HG02798 (cell line): ENCODE measurements around the gene SLC6A14.

ENCODE experiments used
- ATAC-seq: cut with Tn5 transposase; IDR thresholded peaks from one replicate; pipeline ENCODE4 v1.9.1; 2021; ENCODE audit warnings: mild to moderate bottlenecking; ENCODE audit not compliant: unreplicated experiment, poor library complexity

SLC6A14 gene, protein sequence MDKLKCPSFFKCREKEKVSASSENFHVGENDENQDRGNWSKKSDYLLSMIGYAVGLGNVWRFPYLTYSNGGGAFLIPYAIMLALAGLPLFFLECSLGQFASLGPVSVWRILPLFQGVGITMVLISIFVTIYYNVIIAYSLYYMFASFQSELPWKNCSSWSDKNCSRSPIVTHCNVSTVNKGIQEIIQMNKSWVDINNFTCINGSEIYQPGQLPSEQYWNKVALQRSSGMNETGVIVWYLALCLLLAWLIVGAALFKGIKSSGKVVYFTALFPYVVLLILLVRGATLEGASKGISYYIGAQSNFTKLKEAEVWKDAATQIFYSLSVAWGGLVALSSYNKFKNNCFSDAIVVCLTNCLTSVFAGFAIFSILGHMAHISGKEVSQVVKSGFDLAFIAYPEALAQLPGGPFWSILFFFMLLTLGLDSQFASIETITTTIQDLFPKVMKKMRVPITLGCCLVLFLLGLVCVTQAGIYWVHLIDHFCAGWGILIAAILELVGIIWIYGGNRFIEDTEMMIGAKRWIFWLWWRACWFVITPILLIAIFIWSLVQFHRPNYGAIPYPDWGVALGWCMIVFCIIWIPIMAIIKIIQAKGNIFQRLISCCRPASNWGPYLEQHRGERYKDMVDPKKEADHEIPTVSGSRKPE

DNA sequence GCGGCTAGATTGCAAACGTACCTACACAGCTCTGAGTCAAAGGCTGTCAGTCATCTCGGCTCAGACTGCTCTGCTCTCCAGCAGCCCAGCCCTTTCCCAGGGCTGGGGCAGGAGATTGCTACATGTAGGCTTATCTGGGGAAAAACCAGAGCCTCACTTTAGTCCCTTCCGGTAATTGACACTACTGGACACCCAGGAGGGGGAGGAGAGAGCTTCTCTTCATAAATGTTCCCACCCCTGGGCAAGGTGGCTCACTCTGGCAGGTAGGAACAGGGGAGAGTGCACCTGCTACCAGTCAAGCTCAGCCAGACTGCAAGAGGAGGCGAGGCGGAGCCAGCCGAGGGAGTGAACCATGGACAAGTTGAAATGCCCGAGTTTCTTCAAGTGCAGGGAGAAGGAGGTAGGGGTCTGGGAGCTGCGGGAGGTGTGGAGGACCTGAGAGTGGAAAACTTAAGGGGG lies at the start of gene SLC6A14:
Gene SLC6A14, plus strand, starts transcription at position 249 of the 459 bp plus-strand sequence. Its CDS starts 104 bp downstream, at position 353.
- ATAC-seq: no peak

GRCh38 chrX:116395752-116396151 lies 40.7 kb upstream of the SLC6A14 start:
- ATAC-seq: no peak

DNA sequence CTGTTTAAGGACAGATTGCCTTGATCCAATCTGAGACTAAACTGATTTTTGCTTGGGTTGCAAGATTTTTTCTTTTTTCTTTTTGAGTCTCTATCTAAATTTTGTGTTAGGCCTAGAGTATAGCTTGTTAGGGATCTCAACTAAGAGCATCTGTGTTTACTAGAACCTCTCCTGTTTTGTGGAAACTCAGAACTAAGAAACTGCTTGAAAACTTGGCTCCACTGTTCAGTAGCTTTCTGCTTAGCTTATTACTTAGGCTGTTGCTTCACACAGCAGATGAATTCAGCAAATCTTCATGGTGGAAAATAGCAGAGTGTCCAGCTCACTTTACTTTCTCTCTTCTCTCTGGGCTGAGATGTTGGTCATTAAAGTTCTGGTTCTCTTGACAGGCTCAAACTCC lies 36.7 kb upstream of the SLC6A14 start:
- no peak for ATAC-seq

- ATAC-seq: no peak
Observed at GRCh38 chrX:116409219-116409618, 27.2 kb upstream of the SLC6A14 start.

DNA sequence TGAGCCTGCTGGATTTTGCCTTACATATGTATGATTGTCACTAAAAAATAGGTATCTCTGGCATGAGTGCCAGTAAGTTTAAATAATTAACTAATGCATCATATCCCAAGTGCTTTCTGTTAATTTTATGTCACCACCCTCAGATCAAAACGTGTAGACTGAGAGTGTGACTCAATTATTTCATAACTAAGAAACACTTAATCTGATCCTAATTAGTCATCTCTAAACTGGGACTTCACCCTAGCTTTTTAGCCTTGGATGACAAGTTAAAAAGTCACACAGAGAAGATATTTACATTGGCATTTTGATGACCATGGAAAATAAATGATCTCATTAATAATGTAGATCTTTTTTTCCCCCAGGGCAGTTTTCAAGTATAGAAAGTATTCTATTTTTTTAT lies 23.1 kb upstream of the SLC6A14 start:
- no peak for ATAC-seq

GRCh38 chrX:116417214-116417613 lies 19.2 kb upstream of the SLC6A14 start:
- ATAC-seq: no peak

- ATAC-seq: no peak
Observed at GRCh38 chrX:116417968-116418367, 18.4 kb upstream of the SLC6A14 start.

GRCh38 chrX:116427978-116428377 lies 8.4 kb upstream of the SLC6A14 start:
- ATAC-seq: no peak

GRCh38 chrX:116435597-116435996 lies 809 bp upstream of the SLC6A14 start:
- no peak for ATAC-seq

GRCh38 chrX:116449156-116449555 lies 12.8 kb downstream of the SLC6A14 start:
- ATAC-seq: no peak

- ATAC-seq: no peak
Observed at GRCh38 chrX:116462822-116463221, 26.4 kb downstream of the SLC6A14 start, which contains the start of gene CT83. TSS of gene CT83 (minus strand) at chrX:116462976. CDS start at chrX:116462856, 120 bp downstream.

- no peak for ATAC-seq
Observed at GRCh38 chrX:116480059-116480458, 43.7 kb downstream of the SLC6A14 start.

DNA sequence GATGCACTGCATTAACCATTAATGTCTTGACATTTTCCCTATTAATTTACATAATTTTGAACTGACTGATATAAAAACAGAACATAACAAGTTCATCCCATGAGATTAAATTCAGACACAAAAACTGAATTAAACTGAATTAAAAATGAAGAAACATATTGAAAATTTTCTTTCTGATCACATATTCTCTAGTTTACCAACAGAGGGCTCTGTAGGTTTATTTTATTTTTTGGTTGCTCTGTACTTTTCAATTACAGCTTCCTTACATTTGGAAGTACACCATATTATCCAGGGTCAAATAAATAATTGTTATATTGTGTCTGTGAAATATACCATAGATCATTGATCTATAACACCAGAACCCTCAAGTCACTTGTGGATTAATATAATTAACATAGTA lies 53.7 kb downstream of the SLC6A14 start:
- ATAC-seq: no peak

- no peak for ATAC-seq
Observed at GRCh38 chrX:116493271-116493670, 56.9 kb downstream of the SLC6A14 start.

DNA sequence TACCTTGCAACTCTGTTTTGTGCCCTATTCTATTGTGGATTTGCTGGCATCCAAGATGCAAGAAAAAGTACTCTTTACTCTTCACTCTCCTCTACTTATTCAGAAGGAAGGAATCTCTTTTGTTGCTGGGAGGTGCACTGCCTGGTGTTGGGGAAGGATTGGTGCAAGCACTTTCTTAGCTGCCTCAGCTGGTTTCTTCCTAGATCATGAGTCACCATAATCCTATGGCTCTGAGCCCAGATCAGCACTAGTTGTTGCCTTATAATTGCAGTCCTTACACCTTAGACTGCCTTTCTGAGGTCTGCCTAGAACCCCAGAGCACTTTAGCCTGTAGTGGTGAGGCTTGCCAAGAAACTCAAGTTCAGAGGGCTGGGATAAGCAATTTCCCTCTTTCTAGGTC lies 63.4 kb downstream of the SLC6A14 start:
- no peak for ATAC-seq
